H1 (cell line): Measurements from ENCODE around the gene NKAIN4. TPM values are rescaled to one million over a fixed set of nuclear protein-coding genes. Genes with fewer than 3 reads are reported as not detected.
A peak's percentile ranks its signal among the peaks of the same experiment; 100 is the strongest.

Experiments used
- BACH1 ChIP-seq: IDR thresholded peaks from 2 replicates; pipeline ENCODE4 v1.6.1; 2012; ENCODE audit warnings: low read length, improper control_type of control experiment
- CTCF ChIP-seq, 3 experiments: IDR thresholded peaks; 1 replicate in 2 of 3; 2 replicates in 1 of 3; pipeline versions ENCODE4 v1.5.1 to v1.6.1; 2011; ENCODE audit warnings: low read length in 3 of 3, mild to moderate bottlenecking in 3 of 3, inconsistent platforms in 2 of 3, low read depth in 1 of 3, moderate library complexity in 1 of 3; ENCODE audit not compliant: insufficient read depth in 1 of 3; ENCODE audit errors: control extremely low read depth in 1 of 3
- EZH2 ChIP-seq: fragments of 200-600 bp; sonication (generic); IDR thresholded peaks from 2 replicates; pipeline ENCODE4 v1.7.1; 2012; ENCODE audit warnings: low read depth, mild to moderate bottlenecking, moderate library complexity, low read length, inconsistent platforms; ENCODE audit not compliant: severe bottlenecking
- GABPA ChIP-seq: IDR thresholded peaks from 2 replicates; pipeline ENCODE4 v1.6.1; 2011; ENCODE audit warnings: mild to moderate bottlenecking, low read length, moderate library complexity, borderline replicate concordance; ENCODE audit not compliant: insufficient read depth
- JUN ChIP-seq: IDR thresholded peaks from 2 replicates; pipeline ENCODE4 v1.6.1; 2011; ENCODE audit warnings: low read depth, mild to moderate bottlenecking, improper control_type of control experiment, low read length
- KDM1A ChIP-seq: fragments of 200-600, 300-600 bp; sonication (generic); IDR thresholded peaks from 2 replicates; pipeline ENCODE4 v1.7.1; 2016; ENCODE audit warnings: mild to moderate bottlenecking, low read length, borderline replicate concordance
- POLR2A ChIP-seq, 2 experiments: IDR thresholded peaks; 1 replicate in 1 of 2; 2 replicates in 1 of 2; pipeline ENCODE4 v1.6.1; 2011; ENCODE audit warnings: low read depth in 2 of 2, low read length in 2 of 2, mild to moderate bottlenecking in 2 of 2; ENCODE audit errors: control extremely low read depth in 1 of 2
- TBP ChIP-seq: IDR thresholded peaks from 2 replicates; pipeline ENCODE4 v1.6.1; 2011; ENCODE audit warnings: low read depth, low read length, improper control_type of control experiment
- YY1 ChIP-seq: IDR thresholded peaks from 2 replicates; pipeline ENCODE4 v1.6.1; 2011; ENCODE audit warnings: low read depth, mild to moderate bottlenecking, low read length
- ZNF274 ChIP-seq: IDR thresholded peaks from 2 replicates; pipeline ENCODE4 v1.7.0; 2012; ENCODE audit warnings: low read length, borderline replicate concordance; ENCODE audit errors: extremely low read depth
- polyA plus RNA-seq, 7 experiments: library from polyadenylated mRNA; depleted of rRNA in 3 of 7; stranded (reverse) in 5 of 7; unstranded in 2 of 7; fragments of >200 nt in 5 of 7; fragments of 200-250 nt in 2 of 7; gene quantifications; 1 replicate in 5 of 7; 2 replicates in 1 of 7; 4 replicates in 1 of 7; pipeline versions ENCODE4 v1.2.1 to v1.2.3, GENCODE V29; 2011 to 2013; ENCODE audit warnings: missing spikeins in 2 of 7, mixed read lengths in 2 of 7
- total RNA-seq: library from RNA; stranded (reverse); fragmentation: NEBNext Ultra II Directional; extraction: Animal tissue kit (Norgen Biotek cat#: 25700); gene quantifications from 2 replicates; pipeline ENCODE4 v1.2.1, GENCODE V29; 2021

Gene NKAIN4
- total and polyA plus RNA-seq, 2 of the 8 experiments (the other 6 are each of a cell fraction or from before 2014, with no cell fraction given), result 6.9 to 17.0 TPM

- TF ChIP-seq BACH1 (no peak), JUN (no peak), GABPA (peak; percentile 81; the same call in 1 of the 2 replicates), CTCF (IDR thresholded peaks at IDR 0.05; ENCODE audit: control extremely low read depth in 1 of 3, insufficient read depth in 1 of 3, low read depth in 1 of 3, low read length in 3 of 3) (peak; percentile 83 to 90 (median 89)), POLR2A (IDR thresholded peaks at IDR 0.05; ENCODE audit: control extremely low read depth in 1 of 2, low read depth in 2 of 2, low read length in 2 of 2) (no peak), YY1 (0 out of 2 replicates have a peak, but pooled peaks have one; percentile 32), EZH2 (no peak), TBP (0 out of 2 replicates have a peak, but pooled peaks have one; percentile 48), ZNF274 (no peak), KDM1A (peak; percentile 33; the same call in 1 of the 2 replicates)
These were observed 23.4 kb downstream of the NKAIN4 start (continued) for GRCh38 chr20:63230800-63231268.
